Measurements from ENCODE around the gene LRRC15. TPM values are rescaled to one million over a fixed set of nuclear protein-coding genes. Genes with fewer than 3 reads are reported as not detected.

Gene LRRC15
- total and polyA plus RNA-seq, 2 donors (not counting 3 experiments of a cell fraction or from before 2014, with no cell fraction given): not detected

DNA sequence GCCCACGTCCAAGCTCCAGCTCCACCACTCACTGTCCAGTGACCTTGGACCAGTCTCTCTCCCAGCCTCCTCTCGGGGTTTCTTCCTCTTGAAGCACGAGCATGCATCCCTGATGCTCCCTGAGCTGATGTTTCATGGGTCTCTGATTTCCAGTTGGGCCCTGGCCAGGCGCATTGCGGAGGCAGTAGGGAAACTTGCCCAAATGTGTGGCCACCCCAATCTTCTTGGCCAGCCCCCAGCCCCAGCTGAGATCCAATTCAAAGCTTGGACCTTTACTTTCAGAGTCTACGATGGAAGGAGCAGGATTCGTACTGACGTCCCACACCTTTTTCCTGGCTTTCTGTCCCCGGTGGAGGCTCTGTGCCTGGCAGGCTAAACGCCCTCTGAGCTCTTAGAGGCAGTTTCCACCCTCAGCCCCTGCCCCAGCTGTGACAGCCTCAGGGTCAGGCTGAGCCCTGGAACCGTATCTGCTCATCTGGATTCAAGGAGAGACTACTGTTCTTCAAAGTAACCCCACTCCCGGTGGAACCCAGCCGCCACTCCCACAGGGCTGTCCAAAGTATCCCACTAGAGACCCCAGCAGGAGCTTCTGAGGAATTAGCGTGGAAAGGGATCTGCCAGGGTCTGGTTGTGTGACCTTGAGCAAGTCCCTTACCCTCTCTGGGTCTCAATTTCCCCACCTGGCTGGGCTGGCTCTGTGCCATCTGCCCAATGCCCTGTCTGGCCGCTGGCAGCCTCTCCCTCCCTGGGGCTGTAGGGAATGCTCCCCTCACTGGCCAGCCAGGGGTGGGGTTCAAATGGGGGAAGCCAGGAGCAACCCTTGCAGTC lies 55.8 kb downstream of the LRRC15 start:
- BruUV-seq (replicated peaks): no TSS peak
- dilution Hi-C loops (cut with MboI; ENCODE audit: extremely low pct_ligation_motif_present, low sequenced_read_pairs): loop anchor here (25.0 kb wide), 1 partner anchor 551 kb away; no protein-coding TSS in a partner anchor

More for the DNA sequence above, 55.8 kb downstream of the LRRC15 start:
- no peak overlapping the region for H3K4me3 ChIP-seq (replicated peaks in 1 of 3; ENCODE audit: insufficient read depth in 1 of 3, low read depth in 1 of 3, low read length in 3 of 3)
- peaks cover 4 to 5% of the 10 kb centered on the region in 2 experiments for H3K27me3 ChIP-seq (ENCODE audit: control insufficient read depth in 2 of 2, insufficient read depth in 2 of 2, low read length in 2 of 2)
- H3K27ac ChIP-seq (ENCODE audit: insufficient read depth, low read depth, low read length): no peak overlapping the region
- no peaks in the 10 kb centered on the region for H3K9me3 ChIP-seq (replicated peaks; ENCODE audit: control insufficient read depth, insufficient read depth, low read length)
- H4K20me1 ChIP-seq (replicated peaks; ENCODE audit: control insufficient read depth, extremely low read depth, insufficient read depth, low read length): no peaks in the 10 kb centered on the region
- H3K9me1 ChIP-seq (replicated peaks; ENCODE audit: control insufficient read depth, extremely low read depth, insufficient read depth, low read length): no peaks in the 10 kb centered on the region
- H3K36me3 ChIP-seq (ENCODE audit: control insufficient read depth in 2 of 2, extremely low read depth in 1 of 2, insufficient read depth in 2 of 2, low read length in 2 of 2): no peaks in the 10 kb centered on the region
- FAIRE-seq (no peak), DNase-seq (ENCODE audit: low read depth, low spot score) (no peak)
- ChIA-PET CTCF (interaction anchor here (0.7 to 5.6 kb wide), 10 partner anchors 39 to 650 kb away, joined by 3 to 355 read pairs (median 10); partner anchors contain the start of gene HES1), POLR2A (interaction anchor here (0.6 to 1.8 kb wide), 3 partner anchors 14 to 178 kb away, joined by 3 to 7 read pairs (median 4); partner anchors contain the start of gene HES1)
- no peaks in the 10 kb centered on the region for H3K79me2 ChIP-seq (ENCODE audit: control insufficient read depth, insufficient read depth, low read length)
- TF ChIP-seq, protein P1, sequence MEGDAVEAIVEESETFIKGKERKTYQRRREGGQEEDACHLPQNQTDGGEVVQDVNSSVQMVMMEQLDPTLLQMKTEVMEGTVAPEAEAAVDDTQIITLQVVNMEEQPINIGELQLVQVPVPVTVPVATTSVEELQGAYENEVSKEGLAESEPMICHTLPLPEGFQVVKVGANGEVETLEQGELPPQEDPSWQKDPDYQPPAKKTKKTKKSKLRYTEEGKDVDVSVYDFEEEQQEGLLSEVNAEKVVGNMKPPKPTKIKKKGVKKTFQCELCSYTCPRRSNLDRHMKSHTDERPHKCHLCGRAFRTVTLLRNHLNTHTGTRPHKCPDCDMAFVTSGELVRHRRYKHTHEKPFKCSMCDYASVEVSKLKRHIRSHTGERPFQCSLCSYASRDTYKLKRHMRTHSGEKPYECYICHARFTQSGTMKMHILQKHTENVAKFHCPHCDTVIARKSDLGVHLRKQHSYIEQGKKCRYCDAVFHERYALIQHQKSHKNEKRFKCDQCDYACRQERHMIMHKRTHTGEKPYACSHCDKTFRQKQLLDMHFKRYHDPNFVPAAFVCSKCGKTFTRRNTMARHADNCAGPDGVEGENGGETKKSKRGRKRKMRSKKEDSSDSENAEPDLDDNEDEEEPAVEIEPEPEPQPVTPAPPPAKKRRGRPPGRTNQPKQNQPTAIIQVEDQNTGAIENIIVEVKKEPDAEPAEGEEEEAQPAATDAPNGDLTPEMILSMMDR (IDR thresholded peaks at IDR 0.05; ENCODE audit: extremely low read depth in 1 of 2, insufficient read depth in 1 of 2, low read depth in 1 of 2, low read length in 2 of 2): peak; percentile 10 to 32
- TF ChIP-seq POLR2A (IDR thresholded peaks at IDR 0.05; ENCODE audit: low read depth, low read length): no peak
- H2AFZ ChIP-seq (ENCODE audit: low read depth, low read length): no peak overlapping the region
- peaks cover 7% of the 10 kb centered on the region for H3K4me1 ChIP-seq (ENCODE audit: control insufficient read depth, extremely low read depth, insufficient read depth, low read length)
- no peak overlapping the region for H3K9ac ChIP-seq (replicated peaks; ENCODE audit: extremely low read depth, insufficient read depth, low read length)
- H3K4me2 ChIP-seq (ENCODE audit: insufficient read depth, low read length): no peak overlapping the region
- intact Hi-C loops (cut with micrococcal nuclease): no loop called here
